Left lung (tissue), 10 donors: ENCODE results near the gene TIA1. TPM values are rescaled to one million over a fixed set of nuclear protein-coding genes. Genes with fewer than 3 reads are reported as not detected.
"Not testable (repeated sequence)": the region's sequence is repeated elsewhere in the genome, so short reads cannot be mapped to it uniquely, and the experiment has no call there.

Experiments
- ATAC-seq: fragments of 200-7000 bp; cut with Tn5 transposase; one replicate; pipeline ENCODE4 v1.9.1; 2020; ENCODE audit warnings: moderate library complexity
- DNase-seq, 4 donors: peaks; one replicate each; pipeline ENCODE4 v3.0.0-alpha.2; 2013 to 2020
- H3K27ac ChIP-seq, 2 donors: fragments of 200-600 bp; sonication (generic) in 1 of 2; one replicate each; pipeline versions ENCODE4 v1.5.0 to v1.8.0; 2020 to 2021
- H3K27me3 ChIP-seq, 2 donors: fragments of 200-600 bp; sonication (generic) in 1 of 2; one replicate each; pipeline versions ENCODE4 v1.5.0 to v1.8.0; 2020 to 2021
- H3K36me3 ChIP-seq, 2 donors: fragments of 200-600 bp; sonication (generic) in 1 of 2; one replicate each; pipeline versions ENCODE4 v1.5.0 to v1.8.0; 2020 to 2021
- H3K4me1 ChIP-seq, 2 donors: fragments of 200-600 bp; one replicate each; pipeline ENCODE4 v1.8.0; 2021
- H3K4me3 ChIP-seq, 2 donors: fragments of 200-600 bp; sonication (generic) in 1 of 2; one replicate each; pipeline versions ENCODE4 v1.5.0 to v1.8.0; 2020 to 2021; ENCODE audit warnings: mild to moderate bottlenecking in 1 of 2
- H3K9me3 ChIP-seq, 2 donors: fragments of 200-600 bp; sonication (generic) in 1 of 2; one replicate each; pipeline versions ENCODE4 v1.5.0 to v1.8.0; 2020 to 2021
- CTCF ChIP-seq, 2 donors: fragments of 200-600 bp; sonication (generic) in 1 of 2; IDR thresholded peaks; one replicate each; pipeline versions ENCODE4 v1.5.0 to v1.8.0; 2021; ENCODE audit warnings: antibody characterized with exemption in 2 of 2
- intact Hi-C, 2 donors: fragments of 100-400 bp; cut with DNase I; formaldehyde crosslinking; loops; one replicate each; pipeline versions ENCODE4 v1.11.2 to v1.14.2; 2022
- polyA plus RNA-seq, 6 donors: library from polyadenylated mRNA; unstranded; fragments of 120-200 nt; gene quantifications; one replicate each; pipeline ENCODE4 v1.2.1, GENCODE V29; 2013; ENCODE audit not compliant: insufficient read length in 6 of 6
- total RNA-seq, 2 donors: library from RNA; stranded (reverse); fragmentation: NEBNext Ultra II Directional; extraction: Animal tissue kit (Norgen Biotek cat#: 25700); gene quantifications; one replicate each; pipeline ENCODE4 v1.2.1, GENCODE V29; 2021
- donor health status: DM: no; HTN: yes; CAD: no.
- donor health status: DM: no; HTN: no; CAD: no.

The TIA1 gene
- total and polyA plus RNA-seq, 8 donors = 92.9 to 639 (median 532) TPM

GRCh38 chr2:70182689-70183088 lies 65.7 kb downstream of the TIA1 start:
- no peak for ATAC-seq
- intact Hi-C loops = no loop called here
- H3K4me3 ChIP-seq = no peak overlapping the region
- no peaks in the 10 kb centered on the region for H3K9me3 ChIP-seq
- no peak for TF ChIP-seq CTCF (IDR thresholded peaks at IDR 0.05)
- H3K4me1 ChIP-seq = no peaks in the 10 kb centered on the region
- no peak overlapping the region for H3K27ac ChIP-seq
- H3K36me3 ChIP-seq = peaks cover 0 to 48% of the 10 kb centered on the region in 2 donors
- no peak for DNase-seq
- H3K27me3 ChIP-seq = no peaks in the 10 kb centered on the region

GRCh38 chr2:70181363-70181956 lies 67.0 kb downstream of the TIA1 start:
- no peaks in the 10 kb centered on the region for H3K27me3 ChIP-seq
- intact Hi-C loops = no loop called here
- H3K4me3 ChIP-seq = no peak overlapping the region
- no peak for ATAC-seq
- H3K4me1 ChIP-seq = no peaks in the 10 kb centered on the region
- H3K27ac ChIP-seq = no peak overlapping the region
- no peaks in the 10 kb centered on the region for H3K9me3 ChIP-seq
- DNase-seq = no peak
- no peak for TF ChIP-seq CTCF (IDR thresholded peaks at IDR 0.05)
- H3K36me3 ChIP-seq = peaks cover 0 to 60% of the 10 kb centered on the region in 2 donors

- ATAC-seq (no peak), DNase-seq (no peak)
- Histone ChIP-seq H3K36me3 (peaks cover 0 to 98% of the 10 kb centered on the region in 2 donors), H3K9me3 (no peaks in the 10 kb centered on the region), H3K27ac (no peak overlapping the region), H3K4me1 (no peaks in the 10 kb centered on the region), H3K27me3 (no peaks in the 10 kb centered on the region), H3K4me3 (no peak overlapping the region)
- intact Hi-C loops = no loop called here
- no peak for TF ChIP-seq CTCF (IDR thresholded peaks at IDR 0.05)
Measured at GRCh38 chr2:70173520-70173919, 74.9 kb downstream of the TIA1 start.

- H3K4me1 ChIP-seq, DNase-seq, H3K9me3 ChIP-seq, ATAC-seq, H3K4me3 ChIP-seq, intact Hi-C loops, H3K27me3 ChIP-seq, H3K27ac ChIP-seq: not testable (repeated sequence)
- H3K36me3 ChIP-seq = peaks cover 0 to 98% of the 10 kb centered on the region in 2 donors
Measured at GRCh38 chr2:70169654-70170245, 78.7 kb downstream of the TIA1 start.

GRCh38 chr2:70161069-70161534 lies 87.3 kb downstream of the TIA1 start:
- Histone ChIP-seq H3K4me1 (no peaks in the 10 kb centered on the region), H3K9me3 (no peaks in the 10 kb centered on the region), H3K36me3 (peaks cover 0 to 93% of the 10 kb centered on the region in 2 donors), H3K27me3 (no peaks in the 10 kb centered on the region), H3K27ac (no peak overlapping the region), H3K4me3 (no peak overlapping the region)
- no peak for TF ChIP-seq CTCF (IDR thresholded peaks at IDR 0.05)
- ATAC-seq = no peak
- no peak for DNase-seq
- intact Hi-C loops = no loop called here
